ENCODE measurements around the gene ATG16L1.

ATG16L1 gene

GRCh38 chr2:233233618-233234230, 17.7 kb upstream of the ATG16L1 start:
- DNase-seq: no peak
- Histone ChIP-seq H3K36me3 (replicated peaks) (no peaks in the 10 kb centered on the region), H3K27ac (no peak overlapping the region), H3K27me3 (replicated peaks) (no peaks in the 10 kb centered on the region), H3K4me3 (ENCODE audit: low read depth, low read length) (no peak overlapping the region)
- in situ Hi-C loops (cut with HindIII; ENCODE audit: low pct_ligation_motif_present, low sequenced_read_pairs): loop anchor here (25.0 kb wide), 1 partner anchor 146 kb away; no protein-coding TSS in a partner anchor
- TF ChIP-seq CTCF (IDR thresholded peaks at IDR 0.05; ENCODE audit: low read depth, low read length, missing control alignments): no peak

- Histone ChIP-seq H3K4me3 (ENCODE audit: low read depth, low read length) (no peak overlapping the region), H3K27ac (no peak overlapping the region), H3K27me3 (replicated peaks) (no peaks in the 10 kb centered on the region), H3K36me3 (replicated peaks) (no peaks in the 10 kb centered on the region)
- no peak for DNase-seq
- in situ Hi-C loops (cut with HindIII; ENCODE audit: low pct_ligation_motif_present, low sequenced_read_pairs): loop anchor here (25.0 kb wide), 1 partner anchor 147 kb away; no protein-coding TSS in a partner anchor
- TF ChIP-seq CTCF (IDR thresholded peaks at IDR 0.05; ENCODE audit: low read depth, low read length, missing control alignments): no peak
Measured at GRCh38 chr2:233234264-233234663, 17.2 kb upstream of the ATG16L1 start.

- TF ChIP-seq CTCF (IDR thresholded peaks at IDR 0.05; ENCODE audit: low read depth, low read length, missing control alignments): no peak
- no peak overlapping the region for H3K27ac ChIP-seq
- H3K36me3 ChIP-seq (replicated peaks): no peaks in the 10 kb centered on the region
- no peaks in the 10 kb centered on the region for H3K27me3 ChIP-seq (replicated peaks)
- in situ Hi-C loops (cut with HindIII; ENCODE audit: low pct_ligation_motif_present, low sequenced_read_pairs): loop anchor here (25.0 kb wide), 1 partner anchor 148 kb away; no protein-coding TSS in a partner anchor
- DNase-seq: no peak
- no peak overlapping the region for H3K4me3 ChIP-seq (ENCODE audit: low read depth, low read length)
Measured at GRCh38 chr2:233234996-233235395, 16.5 kb upstream of the ATG16L1 start.

GRCh38 chr2:233235977-233236376, 15.5 kb upstream of the ATG16L1 start:
- H3K27ac ChIP-seq: no peak overlapping the region
- DNase-seq: no peak

GRCh38 chr2:233236820-233237589, 14.5 kb upstream of the ATG16L1 start:
- H3K4me3 ChIP-seq (ENCODE audit: low read depth, low read length): no peak overlapping the region
- H3K27ac ChIP-seq: no peak overlapping the region
- in situ Hi-C loops (cut with HindIII; ENCODE audit: low pct_ligation_motif_present, low sequenced_read_pairs): loop anchor here (25.0 kb wide), 1 partner anchor 150 kb away; no protein-coding TSS in a partner anchor
- no peak for TF ChIP-seq CTCF (IDR thresholded peaks at IDR 0.05; ENCODE audit: low read depth, low read length, missing control alignments)
- no peak for DNase-seq
- H3K27me3 ChIP-seq (replicated peaks): no peaks in the 10 kb centered on the region
- H3K36me3 ChIP-seq (replicated peaks): no peaks in the 10 kb centered on the region

More at GRCh38 chr2:233235977-233236376, 15.5 kb upstream of the ATG16L1 start:
- no peaks in the 10 kb centered on the region for H3K36me3 ChIP-seq (replicated peaks)
- H3K4me3 ChIP-seq (ENCODE audit: low read depth, low read length): no peak overlapping the region
- in situ Hi-C loops (cut with HindIII; ENCODE audit: low pct_ligation_motif_present, low sequenced_read_pairs): loop anchor here (25.0 kb wide), 1 partner anchor 149 kb away; no protein-coding TSS in a partner anchor
- H3K27me3 ChIP-seq (replicated peaks): no peaks in the 10 kb centered on the region
- TF ChIP-seq CTCF (IDR thresholded peaks at IDR 0.05; ENCODE audit: low read depth, low read length, missing control alignments): no peak
